Left colon (tissue), 2 donors: ENCODE results near the gene TMEM132D. TPM values are rescaled to one million over a fixed set of nuclear protein-coding genes. Genes with fewer than 3 reads are reported as not detected.

Source experiments
- ATAC-seq: fragments of 200-7000 bp; cut with Tn5 transposase; one replicate; pipeline ENCODE4 v1.9.1; 2020; ENCODE audit warnings: mild to moderate bottlenecking, moderate library complexity
- DNase-seq, 2 donors: peaks; one replicate each; pipeline ENCODE4 v3.0.0-alpha.2; 2020
- intact Hi-C, 2 donors: fragments of 100-400 bp; cut with DNase I in 1 of 2; cut with micrococcal nuclease in 1 of 2; formaldehyde crosslinking; loops; one replicate each; pipeline versions ENCODE4 v1.11.2 to v1.14.0; 2022; cut with DNase I, micrococcal nuclease
- total RNA-seq, 2 donors: library from RNA; stranded (reverse); fragmentation: NEBNext Ultra II Directional; extraction: Animal tissue kit (Norgen Biotek cat#: 25700); gene quantifications; one replicate each; pipeline ENCODE4 v1.2.1, GENCODE V29; 2021
- donor health status: DM: no; HTN: no; CAD: no.
- donor health status: DM: yes; HTN: yes; CAD: no.

The TMEM132D gene
- total RNA-seq, 2 donors from 2014 or later, result 0.15 to 0.25 TPM

DNA sequence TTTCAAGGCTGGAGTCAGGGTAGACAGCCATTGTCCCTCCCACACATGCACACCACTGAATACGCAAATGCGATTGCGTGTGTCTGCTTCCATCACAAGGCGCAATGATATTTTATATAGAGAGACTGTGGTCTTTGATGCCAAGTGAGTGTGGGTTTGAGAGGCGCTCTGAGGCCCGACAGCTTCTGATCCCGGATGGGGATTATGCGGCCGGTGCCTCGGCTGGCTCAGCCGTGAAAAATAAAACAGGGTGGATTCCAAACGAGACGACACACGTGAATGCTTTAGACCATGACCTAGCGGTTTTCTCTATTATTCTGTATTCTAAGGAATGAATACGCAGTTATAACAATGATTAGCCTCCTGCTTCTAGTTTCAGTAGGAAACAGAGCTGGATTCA lies 72.5 kb downstream of the TMEM132D start:
- DNase-seq (no peak), ATAC-seq (no peak)
- intact Hi-C loops, result no loop called here

DNA sequence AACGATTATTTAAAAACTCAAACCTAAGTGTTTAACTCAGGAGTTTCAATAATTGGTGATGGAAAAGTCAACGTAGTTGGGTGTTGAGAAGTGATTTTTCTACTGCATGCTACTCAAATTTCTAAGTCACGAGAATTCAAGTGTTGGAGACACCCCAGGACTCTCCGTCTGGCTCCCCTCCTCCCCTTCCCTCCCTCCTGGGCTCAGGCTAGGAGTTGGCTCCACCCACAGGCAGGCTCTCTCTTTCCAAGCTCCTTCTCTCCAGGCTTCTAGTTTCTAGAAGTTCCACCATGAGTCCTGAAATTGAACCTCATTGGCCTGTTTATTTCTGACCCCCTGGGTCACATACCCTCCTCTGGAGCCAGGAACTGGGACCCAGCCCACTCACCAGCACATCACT lies 73.0 kb downstream of the TMEM132D start:
- no peak for ATAC-seq

DNA sequence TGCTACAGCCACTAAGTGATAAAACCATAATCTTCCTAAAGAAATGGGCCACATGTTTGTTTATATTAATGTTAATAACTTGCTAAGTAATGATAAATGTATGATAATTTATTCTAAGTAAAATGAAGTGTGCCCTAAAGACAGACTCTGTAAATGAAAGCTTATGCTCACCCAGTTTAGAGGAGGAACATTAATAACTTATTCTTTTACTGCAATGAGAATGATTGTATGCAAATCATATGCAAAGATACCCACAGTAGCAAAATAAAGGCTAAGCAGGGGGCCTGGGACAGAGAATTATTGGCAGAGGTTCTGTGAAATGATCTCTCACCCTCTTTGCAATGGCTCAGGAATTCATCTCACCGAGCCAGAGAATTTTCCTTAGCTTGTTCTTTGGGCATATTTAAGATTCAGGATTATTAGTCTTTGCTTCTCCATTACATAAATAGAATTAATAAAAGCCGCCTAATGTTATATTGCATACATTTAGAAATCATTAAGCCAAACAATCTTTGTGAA lies 75.9 kb downstream of the TMEM132D start:
- DNase-seq (no peak), ATAC-seq (no peak)
- intact Hi-C loops, result no loop called here

More for the DNA sequence above, 73.0 kb downstream of the TMEM132D start:
- no peak for DNase-seq
- intact Hi-C loops, result no loop called here

DNA sequence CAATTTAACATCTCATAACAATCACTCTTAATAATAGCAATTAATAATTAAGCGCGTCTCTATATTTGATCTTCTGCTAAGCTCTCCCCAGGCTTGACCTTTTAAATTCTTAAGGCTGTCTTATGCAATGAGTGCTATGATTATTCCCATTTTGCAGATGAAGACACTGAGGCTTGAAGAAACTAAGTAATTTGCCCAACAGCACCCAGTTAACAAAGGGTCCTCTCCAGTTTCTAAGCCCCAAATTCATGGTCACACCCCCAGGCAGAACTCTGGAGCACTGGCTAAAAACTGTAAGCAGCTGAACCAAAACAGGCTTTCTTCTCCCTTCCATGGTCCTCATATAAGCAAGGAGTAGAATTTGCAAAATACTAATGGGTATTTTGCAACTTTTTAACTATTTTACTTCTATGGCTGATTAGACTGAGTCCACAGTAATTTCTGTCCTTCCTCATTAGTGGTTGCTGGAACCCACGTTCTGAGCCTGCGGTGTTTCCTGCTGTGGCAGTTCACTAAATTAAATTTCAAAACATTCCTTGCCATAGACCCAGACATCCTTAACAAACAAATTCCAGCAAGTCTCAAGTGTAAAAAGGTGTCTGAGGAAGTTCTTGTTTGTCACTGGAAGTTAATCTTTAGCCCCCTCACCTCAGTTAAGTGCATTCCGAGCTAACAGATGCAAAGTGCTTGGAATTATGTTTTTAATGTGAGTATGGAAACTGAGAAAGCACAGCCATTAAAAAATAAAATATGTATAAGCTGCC lies 76.5 kb downstream of the TMEM132D start:
- intact Hi-C loops, result no loop called here
- ATAC-seq (no peak), DNase-seq (no peak)

DNA sequence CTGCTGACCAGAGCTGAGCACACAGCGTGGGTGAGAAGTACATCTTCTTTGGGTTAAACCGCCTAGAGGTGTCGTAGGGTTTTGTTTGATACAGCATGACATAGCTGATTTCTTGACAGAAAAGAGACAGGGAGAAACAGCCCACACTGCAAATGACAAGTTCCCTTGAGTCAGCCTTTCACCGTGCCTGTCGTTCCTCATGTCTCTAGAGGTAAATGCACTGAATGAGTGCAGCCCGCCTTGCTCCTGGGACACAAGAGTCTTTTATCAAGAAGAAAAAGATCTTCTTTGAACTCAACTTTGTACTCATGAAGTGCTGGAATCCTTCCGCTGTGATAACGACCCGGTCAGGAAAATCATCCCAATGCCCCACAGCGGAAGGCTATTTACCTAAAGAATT lies 77.6 kb downstream of the TMEM132D start:
- intact Hi-C loops, result no loop called here
- no peak for DNase-seq
- ATAC-seq, result no peak

- DNase-seq (no peak), ATAC-seq (no peak)
- intact Hi-C loops, result no loop called here
These were observed 78.5 kb downstream of the TMEM132D start for GRCh38 chr12:129825316-129825715.

DNA sequence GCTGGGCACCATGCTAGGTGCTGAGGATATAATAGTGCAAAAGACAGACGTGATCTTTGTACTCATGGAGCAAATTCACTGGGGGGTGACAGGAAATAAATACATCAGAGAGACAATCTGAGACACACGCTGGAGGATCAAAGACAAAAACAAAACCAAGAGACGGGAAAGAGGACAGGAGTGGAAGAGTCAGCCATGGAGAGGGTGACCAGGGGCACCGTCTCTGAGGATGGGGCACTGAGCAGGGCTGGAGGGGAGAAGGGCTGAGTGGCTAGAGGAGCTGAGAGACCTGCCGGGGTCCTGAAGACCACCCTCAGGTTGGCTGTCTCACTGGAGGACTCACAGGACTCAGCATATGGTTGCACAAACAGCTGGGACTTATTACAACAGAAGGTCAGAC lies 81.9 kb downstream of the TMEM132D start:
- DNase-seq, result no peak
- intact Hi-C loops, result no loop called here
- no peak for ATAC-seq

DNA sequence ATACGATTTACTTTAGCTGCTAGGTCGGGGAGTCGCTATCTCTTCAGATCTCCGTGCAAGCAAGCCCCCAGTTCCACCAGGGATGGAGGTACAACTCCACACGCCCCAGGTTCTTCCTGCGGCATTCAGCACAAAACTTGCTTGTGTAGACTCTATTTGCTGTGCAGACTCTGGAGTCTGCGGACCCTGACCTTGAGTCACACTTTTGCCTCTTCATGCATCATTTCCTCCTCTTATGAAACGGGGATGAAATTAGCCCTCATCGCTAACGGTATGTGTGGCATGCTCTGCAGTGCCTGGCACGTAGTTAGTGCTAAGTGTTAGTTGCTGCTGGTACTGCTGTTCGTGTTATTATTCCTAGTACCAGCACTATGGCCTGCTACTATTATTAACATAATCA lies 84.4 kb downstream of the TMEM132D start:
- DNase-seq, result no peak
- intact Hi-C loops, result no loop called here
- no peak for ATAC-seq

- intact Hi-C loops, result no loop called here
- ATAC-seq (no peak), DNase-seq (no peak)
These were observed 88.0 kb downstream of the TMEM132D start for GRCh38 chr12:129815846-129816245.

- DNase-seq (no peak), ATAC-seq (no peak)
- intact Hi-C loops, result no loop called here
These were observed 91.9 kb downstream of the TMEM132D start for GRCh38 chr12:129811963-129812362.

- intact Hi-C loops, result no loop called here
- ATAC-seq, result no peak
- DNase-seq, result no peak
These were observed 96.7 kb downstream of the TMEM132D start for GRCh38 chr12:129807136-129807535.

DNA sequence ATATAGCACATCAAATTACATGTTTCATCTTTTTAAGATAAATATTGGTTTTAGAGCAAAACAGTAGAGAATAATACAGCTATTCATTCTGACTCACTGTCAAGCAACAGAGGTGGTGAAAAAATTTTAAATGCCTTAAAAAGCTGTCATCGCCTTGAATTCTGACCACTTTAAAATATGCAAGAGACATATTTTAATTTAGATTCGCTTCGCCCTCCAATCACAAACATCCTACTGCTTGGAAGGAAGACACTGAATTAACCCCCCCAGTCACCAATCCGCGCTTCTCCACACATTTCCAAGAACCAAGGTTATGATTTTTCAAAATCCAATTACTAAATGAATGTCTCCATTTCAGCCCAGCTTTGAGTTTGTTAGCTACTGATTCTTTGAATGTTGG lies 112.4 kb downstream of the TMEM132D start:
- DNase-seq (no peak), ATAC-seq (no peak)
- intact Hi-C loops, result no loop called here

GRCh38 chr12:129790930-129791329 lies 112.9 kb downstream of the TMEM132D start:
- no peak for ATAC-seq
- intact Hi-C loops, result no loop called here
- no peak for DNase-seq

- intact Hi-C loops, result no loop called here
- ATAC-seq, result no peak
These were observed 113.5 kb downstream of the TMEM132D start for GRCh38 chr12:129790331-129790730.

GRCh38 chr12:129789921-129790320 lies 113.9 kb downstream of the TMEM132D start:
- intact Hi-C loops, result no loop called here
- DNase-seq (no peak), ATAC-seq (no peak)

More at GRCh38 chr12:129790331-129790730, 113.5 kb downstream of the TMEM132D start:
- no peak for DNase-seq

GRCh38 chr12:129788506-129789084 lies 115.2 kb downstream of the TMEM132D start:
- intact Hi-C loops, result no loop called here
- DNase-seq (no peak), ATAC-seq (no peak)

- DNase-seq (no peak), ATAC-seq (no peak)
- intact Hi-C loops, result no loop called here
These were observed 123.8 kb downstream of the TMEM132D start for GRCh38 chr12:129779989-129780388.

DNA sequence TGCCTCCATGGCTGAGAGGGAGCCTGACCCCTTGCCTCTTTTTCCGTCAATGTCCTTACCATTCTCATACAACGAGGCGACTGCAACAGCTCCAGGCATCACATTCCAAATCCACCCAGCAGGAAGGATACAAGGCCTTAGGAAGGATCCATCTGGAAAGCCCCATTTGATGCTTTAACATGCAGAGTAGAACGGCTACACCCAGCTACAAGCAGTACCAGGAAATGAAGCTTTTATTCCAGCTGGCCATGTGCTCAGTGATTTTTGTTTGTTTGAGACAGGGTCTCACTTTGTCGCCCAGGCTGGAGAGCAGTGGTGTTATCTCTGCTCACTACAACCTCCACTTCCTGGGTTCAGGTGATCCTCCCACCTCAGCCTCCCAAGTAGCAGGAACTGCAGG lies 124.8 kb downstream of the TMEM132D start:
- ATAC-seq, result no peak
- intact Hi-C loops, result no loop called here
- DNase-seq, result no peak

DNA sequence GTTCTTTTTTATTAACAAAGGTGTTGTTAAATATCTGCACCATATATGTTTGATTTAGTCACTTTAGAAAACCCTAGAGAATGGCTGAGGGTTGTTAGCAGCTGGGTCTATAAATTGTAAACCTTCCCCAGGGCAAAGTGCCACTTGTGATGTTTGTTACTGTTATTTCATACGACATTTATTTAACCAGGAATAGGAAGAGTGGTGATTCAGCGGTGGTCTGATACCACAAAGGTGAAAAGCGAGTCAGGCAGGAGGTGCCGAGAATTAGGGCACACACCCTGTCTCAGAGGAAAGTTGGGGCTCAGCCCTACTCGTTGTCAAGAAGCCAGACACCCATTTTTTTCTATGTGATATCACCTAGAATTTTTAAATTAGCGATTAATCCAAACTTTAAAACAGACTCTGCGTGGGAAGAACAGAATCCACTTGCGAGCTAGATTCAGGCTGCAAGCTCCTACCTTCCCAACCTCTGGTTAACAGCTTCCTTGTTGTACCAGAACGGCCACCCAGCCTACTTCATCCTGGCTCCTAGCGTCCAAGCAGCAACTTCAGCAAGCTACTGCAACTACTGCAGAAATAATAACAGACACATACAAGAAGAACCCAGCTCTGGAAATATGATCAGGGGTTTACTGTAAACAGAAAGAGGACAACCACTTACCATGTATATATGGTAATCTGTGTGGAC lies 126.7 kb downstream of the TMEM132D start:
- intact Hi-C loops, result no loop called here
- ATAC-seq (no peak), DNase-seq (no peak)
